ENCODE measurements around the gene RIC3. TPM values are rescaled to one million over a fixed set of nuclear protein-coding genes. Genes with fewer than 3 reads are reported as not detected.

Gene RIC3
- polyA plus RNA-seq, 1 experiment: not detected

DNA sequence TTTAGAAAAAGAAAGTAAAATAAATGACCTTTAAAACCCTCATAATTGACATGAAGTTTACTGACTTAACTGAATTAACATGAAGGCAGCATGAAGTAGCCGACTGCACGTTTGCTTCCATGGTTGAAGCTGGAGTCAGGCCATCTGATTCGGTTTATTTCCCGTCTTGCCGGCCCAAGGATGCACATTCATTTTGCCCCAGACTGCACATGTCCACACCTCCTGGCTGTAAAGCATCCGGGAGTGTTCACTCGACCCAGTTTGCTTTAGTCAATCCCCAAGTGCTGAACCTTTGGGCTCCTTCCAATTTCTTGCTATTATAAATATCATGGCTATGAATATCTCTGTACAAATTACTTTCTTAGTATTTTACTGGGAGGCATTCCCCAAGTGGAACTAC is 105.5 kb downstream of the RIC3 start:
- H3K27me3 ChIP-seq (ENCODE audit: control insufficient read depth, insufficient read depth, low read length): no peaks in the 10 kb centered on the region
- ChIA-PET POLR2A (no interaction called here), CTCF (interaction anchor here (0.7 to 1.4 kb wide), 4 partner anchors 17 to 46 kb away, joined by 3 to 5 read pairs (median 4); partner anchors contain the start of gene TUB)
- no peak for DNase-seq (ENCODE audit: low read depth)
- no peaks in the 10 kb centered on the region for H3K36me3 ChIP-seq (ENCODE audit: control insufficient read depth, insufficient read depth, low read length)
- TF ChIP-seq CTCF (IDR thresholded peaks at IDR 0.05; ENCODE audit: insufficient read depth, low read depth, low read length): no peak
- H3K4me3 ChIP-seq (ENCODE audit: low read depth, low read length): no peak overlapping the region

DNA sequence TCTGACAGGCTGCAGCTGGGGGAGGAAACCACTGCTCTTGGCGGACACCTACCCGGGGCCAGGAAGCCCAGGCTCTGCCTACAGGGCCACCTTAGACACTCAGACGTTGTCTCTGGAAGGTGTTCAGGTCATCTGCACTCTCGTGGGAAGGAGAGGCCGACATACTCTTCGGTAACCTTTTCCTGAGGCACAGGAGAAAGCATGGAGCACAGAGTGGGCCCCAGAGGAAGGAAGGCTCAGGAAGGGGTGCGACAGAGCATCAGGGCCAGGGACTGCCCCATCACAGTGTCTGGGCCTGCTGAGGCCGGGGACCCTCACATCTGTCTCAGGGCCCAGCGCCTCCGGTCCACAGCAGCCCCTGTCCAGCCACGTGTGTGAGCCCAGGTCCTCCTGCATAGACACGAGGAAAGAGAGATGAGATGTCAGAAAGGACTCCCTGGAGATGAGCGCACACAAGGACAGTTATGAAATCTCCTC is 106.0 kb downstream of the RIC3 start:
- CTCF ChIA-PET: interaction anchor here (1.4 kb wide), 1 partner anchor 30 kb away, joined by 4 read pairs; no protein-coding TSS in a partner anchor
- DNase-seq (ENCODE audit: low read depth): no peak

DNA sequence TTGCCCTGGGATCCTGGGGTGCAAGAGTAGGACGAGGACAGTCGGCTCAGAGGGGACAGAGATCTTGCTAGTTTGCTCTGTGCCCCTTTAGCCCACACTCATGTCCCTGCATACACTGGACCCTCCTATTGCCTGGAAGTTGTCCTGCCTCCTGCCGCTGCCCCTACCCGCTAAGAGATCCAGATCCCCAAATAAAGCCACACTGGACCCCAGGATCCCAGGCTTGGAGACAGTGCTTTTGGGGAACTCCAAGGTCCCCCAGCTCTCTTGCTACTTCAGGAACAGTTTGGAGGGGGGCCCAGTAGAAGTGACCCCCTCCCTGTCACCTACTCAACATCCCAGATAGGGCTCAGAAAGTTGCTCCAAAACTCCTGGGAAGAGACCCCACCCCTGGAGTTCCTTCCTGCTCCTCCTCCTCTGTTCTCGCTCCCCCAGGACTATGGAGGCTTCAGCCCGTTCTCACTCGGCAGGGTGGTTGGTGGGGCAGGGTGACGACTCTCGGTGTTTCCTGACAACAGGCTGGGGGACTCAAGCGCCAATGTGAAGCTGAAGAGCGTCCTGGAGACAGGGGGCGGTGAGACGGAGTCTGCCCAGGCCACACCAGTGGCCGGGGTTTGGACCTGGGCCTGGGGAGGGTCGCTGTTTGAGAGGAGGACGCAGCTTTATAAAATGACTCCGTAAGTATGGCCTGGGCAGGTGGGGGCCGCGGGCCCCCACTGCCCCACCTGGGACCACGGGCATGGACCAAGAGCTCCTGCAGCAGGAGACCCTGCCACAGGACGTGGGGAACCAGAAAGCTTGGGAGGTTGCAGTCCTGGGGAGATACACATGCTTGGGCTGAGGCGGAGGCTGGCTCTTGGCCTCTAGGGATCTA is 107.0 kb downstream of the RIC3 start:
- DNase-seq (ENCODE audit: low read depth): no peak
- ChIA-PET POLR2A (no interaction called here), CTCF (interaction anchor here (1.0 to 1.8 kb wide), 3 partner anchors 7 to 37 kb away, joined by 5 read pairs; no protein-coding TSS in a partner anchor)
- TF ChIP-seq CTCF (IDR thresholded peaks at IDR 0.05; ENCODE audit: insufficient read depth, low read depth, low read length): no peak
- no peak overlapping the region for H3K4me3 ChIP-seq (ENCODE audit: low read depth, low read length)
- H3K27me3 ChIP-seq (ENCODE audit: control insufficient read depth, insufficient read depth, low read length): no peaks in the 10 kb centered on the region
- no peaks in the 10 kb centered on the region for H3K36me3 ChIP-seq (ENCODE audit: control insufficient read depth, insufficient read depth, low read length)

More for the DNA sequence above, 106.0 kb downstream of the RIC3 start:
- POLR2A ChIA-PET: no interaction called here
- TF ChIP-seq CTCF (IDR thresholded peaks at IDR 0.05; ENCODE audit: insufficient read depth, low read depth, low read length): no peak
- Histone ChIP-seq H3K36me3 (ENCODE audit: control insufficient read depth, insufficient read depth, low read length) (no peaks in the 10 kb centered on the region), H3K4me3 (ENCODE audit: low read depth, low read length) (no peak overlapping the region), H3K27me3 (ENCODE audit: control insufficient read depth, insufficient read depth, low read length) (no peaks in the 10 kb centered on the region)

GRCh38 chr11:8060801-8061554 is 107.8 kb downstream of the RIC3 start:
- no peak for TF ChIP-seq CTCF (IDR thresholded peaks at IDR 0.05; ENCODE audit: insufficient read depth, low read depth, low read length)
- ChIA-PET CTCF (interaction anchor here (1.0 to 1.8 kb wide), 5 partner anchors 8 to 38 kb away, joined by 5 to 9 read pairs (median 5); no protein-coding TSS in a partner anchor), POLR2A (no interaction called here)
- DNase-seq (ENCODE audit: low read depth): peak; percentile 14
- Histone ChIP-seq H3K36me3 (ENCODE audit: control insufficient read depth, insufficient read depth, low read length) (no peaks in the 10 kb centered on the region), H3K4me3 (ENCODE audit: low read depth, low read length) (no peak overlapping the region), H3K27me3 (ENCODE audit: control insufficient read depth, insufficient read depth, low read length) (no peaks in the 10 kb centered on the region)
